ENCODE data around the gene HSD17B14. TPM values are rescaled to one million over a fixed set of nuclear protein-coding genes. Genes with fewer than 3 reads are reported as not detected.

The HSD17B14 gene
- total RNA-seq, 1 experiment from 2014 or later = 11.2 TPM

DNA sequence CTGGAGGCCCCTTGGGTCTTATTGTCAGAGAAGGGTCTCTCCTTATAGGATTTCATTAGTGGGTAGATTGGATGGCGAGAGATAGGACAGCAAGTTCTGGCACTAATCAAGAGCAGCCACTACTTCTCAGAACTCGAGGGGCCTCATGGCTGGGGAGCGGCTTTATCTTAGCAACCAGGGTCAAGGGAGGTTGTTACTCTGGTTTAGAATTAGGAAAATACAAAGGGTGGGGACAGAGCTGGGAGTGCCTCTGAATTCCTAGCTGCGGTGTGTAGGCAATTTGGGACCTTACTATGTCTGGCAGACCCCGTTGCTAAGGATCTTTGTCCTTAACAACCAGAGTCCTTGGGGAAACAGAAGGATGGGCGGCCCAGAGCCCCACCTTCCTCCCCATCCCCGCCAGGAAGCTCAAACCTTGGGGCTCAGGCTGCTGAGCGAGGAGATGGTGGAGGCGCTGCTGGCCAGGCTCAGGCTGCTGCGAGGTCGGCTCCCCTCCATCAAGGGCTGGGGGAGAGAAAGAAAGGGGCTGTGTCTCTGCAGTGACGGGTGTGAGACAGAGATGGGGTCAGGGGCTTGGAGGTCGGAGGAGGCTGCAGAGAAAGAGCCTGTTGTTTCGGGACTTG lies 30.9 kb upstream of the HSD17B14 start:
- Mint-ChIP-seq H3K27ac (peak overlapping the region in 1 of 3 experiments; percentile 14; a peak in 1 of 7 replicates), H3K36me3 (ENCODE audit: insufficient read depth in 1 of 3, low read depth in 3 of 3) (peaks cover 0 to 25% (median 6%) of the 10 kb centered on the region in 3 experiments; a peak in 6 of 7 replicates), H3K9me3 (no peaks in the 10 kb centered on the region), H3K4me3 (no peak overlapping the region; a peak in 1 of 5 replicates), H3K4me1 (peaks cover 14 to 26% of the 10 kb centered on the region in 2 experiments), H3K27me3 (ENCODE audit: low read depth) (no peaks in the 10 kb centered on the region)
- no peak overlapping the region for H2AK5ac ChIP-seq (ENCODE audit: insufficient read length, low read length)
- no peak overlapping the region for H3K56ac ChIP-seq (ENCODE audit: insufficient read length, low read depth, low read length)
- peak overlapping the region; percentile 30 for H3K18ac ChIP-seq (ENCODE audit: insufficient read length, low read depth, low read length)
- H3K27me3 ChIP-seq (ENCODE audit: insufficient read depth, low read length) = no peaks in the 10 kb centered on the region
- H4K8ac ChIP-seq (replicated peaks; ENCODE audit: insufficient read length, low read depth, low read length) = no peak overlapping the region
- TF ChIP-seq, protein P1, sequence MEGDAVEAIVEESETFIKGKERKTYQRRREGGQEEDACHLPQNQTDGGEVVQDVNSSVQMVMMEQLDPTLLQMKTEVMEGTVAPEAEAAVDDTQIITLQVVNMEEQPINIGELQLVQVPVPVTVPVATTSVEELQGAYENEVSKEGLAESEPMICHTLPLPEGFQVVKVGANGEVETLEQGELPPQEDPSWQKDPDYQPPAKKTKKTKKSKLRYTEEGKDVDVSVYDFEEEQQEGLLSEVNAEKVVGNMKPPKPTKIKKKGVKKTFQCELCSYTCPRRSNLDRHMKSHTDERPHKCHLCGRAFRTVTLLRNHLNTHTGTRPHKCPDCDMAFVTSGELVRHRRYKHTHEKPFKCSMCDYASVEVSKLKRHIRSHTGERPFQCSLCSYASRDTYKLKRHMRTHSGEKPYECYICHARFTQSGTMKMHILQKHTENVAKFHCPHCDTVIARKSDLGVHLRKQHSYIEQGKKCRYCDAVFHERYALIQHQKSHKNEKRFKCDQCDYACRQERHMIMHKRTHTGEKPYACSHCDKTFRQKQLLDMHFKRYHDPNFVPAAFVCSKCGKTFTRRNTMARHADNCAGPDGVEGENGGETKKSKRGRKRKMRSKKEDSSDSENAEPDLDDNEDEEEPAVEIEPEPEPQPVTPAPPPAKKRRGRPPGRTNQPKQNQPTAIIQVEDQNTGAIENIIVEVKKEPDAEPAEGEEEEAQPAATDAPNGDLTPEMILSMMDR (conservative IDR thresholded peaks at IDR 0.05) = no peak
- no peak overlapping the region for H3K23ac ChIP-seq (ENCODE audit: insufficient read length, low read depth, low read length)
- H2BK5ac ChIP-seq (ENCODE audit: insufficient read length, low read length) = no peak overlapping the region
- no peak for DNase-seq
- H3K4ac ChIP-seq (ENCODE audit: low read depth, low read length) = no peak overlapping the region
- H3K79me1 ChIP-seq (ENCODE audit: insufficient read depth, low read depth, low read length, poor library complexity, severe bottlenecking) = no peaks in the 10 kb centered on the region
- no peak overlapping the region for H3K27ac ChIP-seq (ENCODE audit: insufficient read length, low read depth, low read length)
- H4K5ac ChIP-seq (ENCODE audit: insufficient read length, low read depth, low read length) = no peak overlapping the region
- no peaks in the 10 kb centered on the region for H3K9me3 ChIP-seq (ENCODE audit: control insufficient read depth, low read depth, low read length)
- no peak overlapping the region for H3K4me2 ChIP-seq (ENCODE audit: insufficient read depth, insufficient read length, low read length)
- H4K91ac ChIP-seq (ENCODE audit: insufficient read length, low read depth, low read length) = no peak overlapping the region
- H3K14ac ChIP-seq (ENCODE audit: insufficient read depth, low read length) = peak overlapping the region; percentile 63; the same call in 1 of the 2 replicates
- no peak overlapping the region for H3K9ac ChIP-seq (ENCODE audit: extremely low read depth, insufficient read length, low read length)
- no peaks in the 10 kb centered on the region for H3K79me2 ChIP-seq (ENCODE audit: insufficient read depth, low read length)
- no CpG with 5 or more reads among the region's 14 CpGs for WGBS (ENCODE audit: extremely low coverage, insufficient read length, low lambda C conversion rate)
- no peak overlapping the region for H2AFZ ChIP-seq (ENCODE audit: low read length)
- no peak overlapping the region for H3T11ph ChIP-seq (ENCODE audit: low read length)
- no peak overlapping the region for H2BK15ac ChIP-seq (ENCODE audit: low read depth, low read length)
- H2BK12ac ChIP-seq (ENCODE audit: insufficient read length, low read depth, low read length) = no peak overlapping the region
- H2BK120ac ChIP-seq (ENCODE audit: low read depth, low read length, poor library complexity, severe bottlenecking) = no peak overlapping the region
- peaks cover 3% of the 10 kb centered on the region; the same call in 1 of the 2 replicates for H3K4me1 ChIP-seq (ENCODE audit: insufficient read depth, low read length)
- H2BK20ac ChIP-seq (ENCODE audit: low read depth, low read length, poor library complexity, severe bottlenecking) = no peak overlapping the region
- H3K23me2 ChIP-seq (ENCODE audit: insufficient read length, low read depth, low read length, poor library complexity, severe bottlenecking) = peaks cover 2% of the 10 kb centered on the region
- H4K20me1 ChIP-seq (ENCODE audit: control insufficient read depth, insufficient read depth, insufficient read length) = no peaks in the 10 kb centered on the region

All from H9 (cell line).